H9 (cell line): ENCODE measurements around the gene CD4. TPM values are rescaled to one million over a fixed set of nuclear protein-coding genes. Genes with fewer than 3 reads are reported as not detected.
A peak's percentile ranks its signal among the peaks of the same experiment; 100 is the strongest.

Experiments used
- DNase-seq: peaks from one replicate; pipeline ENCODE4 v3.0.0-alpha.2; 2017
- H2AFZ ChIP-seq: one replicate; pipeline ENCODE4 v1.6.1; 2013; ENCODE audit warnings: mild to moderate bottlenecking, low read length, control low read depth, moderate library complexity
- H2AK5ac ChIP-seq: 2 replicates; pipeline ENCODE4 v1.6.1; 2013; ENCODE audit warnings: low read length, control low read depth, mixed read lengths; ENCODE audit not compliant: insufficient read length
- H2BK120ac ChIP-seq: one replicate; pipeline ENCODE4 v1.6.1; 2013; ENCODE audit warnings: low read depth, mild to moderate bottlenecking, low read length, control low read depth, inconsistent platforms; ENCODE audit not compliant: poor library complexity, severe bottlenecking
- H2BK12ac ChIP-seq: 2 replicates; pipeline ENCODE4 v1.6.1; 2013; ENCODE audit warnings: low read length, control low read depth, mixed read lengths, low read depth; ENCODE audit not compliant: insufficient read length
- H2BK15ac ChIP-seq: 2 replicates; pipeline ENCODE4 v1.6.1; 2013; ENCODE audit warnings: low read depth, low read length, control low read depth
- H2BK20ac ChIP-seq: one replicate; pipeline ENCODE4 v1.6.1; 2013; ENCODE audit warnings: low read depth, mild to moderate bottlenecking, low read length, control low read depth, inconsistent platforms; ENCODE audit not compliant: poor library complexity, severe bottlenecking
- H2BK5ac ChIP-seq: 2 replicates; pipeline ENCODE4 v1.6.1; 2013; ENCODE audit warnings: low read length, control low read depth, mixed read lengths; ENCODE audit not compliant: insufficient read length
- H3K14ac ChIP-seq: 2 replicates; pipeline ENCODE4 v1.6.1; 2013; ENCODE audit warnings: low read length, control low read depth; ENCODE audit not compliant: insufficient read depth
- H3K18ac ChIP-seq: 2 replicates; pipeline ENCODE4 v1.6.1; 2013; ENCODE audit warnings: low read depth, mild to moderate bottlenecking, mixed read lengths, low read length, control low read depth; ENCODE audit not compliant: insufficient read length
- H3K23ac ChIP-seq: 2 replicates; pipeline ENCODE4 v1.6.1; 2013; ENCODE audit warnings: low read length, control low read depth, mixed read lengths, low read depth; ENCODE audit not compliant: insufficient read length
- H3K23me2 ChIP-seq: 2 replicates; pipeline ENCODE4 v1.6.1; 2013; ENCODE audit warnings: low read depth, mild to moderate bottlenecking, mixed read lengths, low read length, control low read depth; ENCODE audit not compliant: insufficient read length, poor library complexity, severe bottlenecking
- H3K27ac ChIP-seq: 2 replicates; pipeline ENCODE4 v1.5.1; 2013; ENCODE audit warnings: low read length, control low read depth, mixed read lengths, low read depth; ENCODE audit not compliant: insufficient read length
- H3K27me3 ChIP-seq: 2 replicates; pipeline ENCODE4 v1.6.1; 2013; ENCODE audit warnings: low read length, control low read depth, inconsistent platforms; ENCODE audit not compliant: insufficient read depth
- H3K4ac ChIP-seq: 2 replicates; pipeline ENCODE4 v1.6.1; 2013; ENCODE audit warnings: low read depth, mild to moderate bottlenecking, control low read depth, inconsistent platforms, low read length, moderate library complexity
- H3K4me1 ChIP-seq: 2 replicates; pipeline ENCODE4 v1.6.1; 2013; ENCODE audit warnings: low read length, control low read depth, inconsistent platforms; ENCODE audit not compliant: insufficient read depth
- H3K4me2 ChIP-seq: 2 replicates; pipeline ENCODE4 v1.6.1; 2013; ENCODE audit warnings: low read length, control low read depth, mixed read lengths; ENCODE audit not compliant: insufficient read length, insufficient read depth
- H3K56ac ChIP-seq: 2 replicates; pipeline ENCODE4 v1.6.1; 2013; ENCODE audit warnings: low read depth, mild to moderate bottlenecking, mixed read lengths, low read length, control low read depth; ENCODE audit not compliant: insufficient read length
- H3K79me1 ChIP-seq: 2 replicates; pipeline ENCODE4 v1.6.1; 2013; ENCODE audit warnings: low read depth, mild to moderate bottlenecking, moderate library complexity, low read length, control low read depth, inconsistent platforms; ENCODE audit not compliant: insufficient read depth, poor library complexity, severe bottlenecking
- H3K79me2 ChIP-seq: 2 replicates; pipeline ENCODE4 v1.6.1; 2013; ENCODE audit warnings: low read length, control low read depth, inconsistent platforms; ENCODE audit not compliant: insufficient read depth
- H3K9ac ChIP-seq: 2 replicates; pipeline ENCODE4 v1.6.1; 2013; ENCODE audit warnings: low read length, control low read depth, mixed read lengths; ENCODE audit not compliant: insufficient read length; ENCODE audit errors: extremely low read depth
- H3K9me3 ChIP-seq: one replicate; pipeline ENCODE4 v1.6.1; 2013; ENCODE audit warnings: low read depth, low read length, inconsistent platforms; ENCODE audit not compliant: control insufficient read depth
- H3T11ph ChIP-seq: one replicate; pipeline ENCODE4 v1.6.1; 2013; ENCODE audit warnings: mild to moderate bottlenecking, low read length, control low read depth, inconsistent platforms
- H4K20me1 ChIP-seq: one replicate; pipeline ENCODE4 v1.6.1; 2013; ENCODE audit not compliant: control insufficient read depth, insufficient read length, insufficient read depth
- H4K5ac ChIP-seq: 2 replicates; pipeline ENCODE4 v1.6.1; 2013; ENCODE audit warnings: low read depth, mild to moderate bottlenecking, mixed read lengths, low read length, control low read depth; ENCODE audit not compliant: insufficient read length
- H4K8ac ChIP-seq: replicated peaks from 2 replicates; pipeline ENCODE4 v1.6.1; 2013; ENCODE audit warnings: low read length, control low read depth, mixed read lengths, low read depth; ENCODE audit not compliant: insufficient read length
- H4K91ac ChIP-seq: 2 replicates; pipeline ENCODE4 v1.6.1; 2013; ENCODE audit warnings: low read depth, mild to moderate bottlenecking, moderate library complexity, mixed read lengths, low read length, control low read depth; ENCODE audit not compliant: insufficient read length
- H3K27ac Mint-ChIP-seq, 3 experiments: 2 replicates in 2 of 3; 3 replicates in 1 of 3; pipeline ENCODE4 v1.8.0; 2020 to 2021; ENCODE audit warnings: mixed read lengths in 3 of 3, mild to moderate bottlenecking in 1 of 3, moderate library complexity in 1 of 3
- H3K27me3 Mint-ChIP-seq: 2 replicates; pipeline ENCODE4 v1.8.0; 2021; ENCODE audit warnings: low read depth, mild to moderate bottlenecking, moderate library complexity, mixed read lengths
- H3K36me3 Mint-ChIP-seq, 3 experiments: 2 replicates in 2 of 3; 3 replicates in 1 of 3; pipeline ENCODE4 v1.8.0; 2020 to 2021; ENCODE audit warnings: low read depth in 3 of 3, mixed read lengths in 3 of 3; ENCODE audit not compliant: insufficient read depth in 1 of 3
- H3K4me1 Mint-ChIP-seq, 2 experiments: 2 replicates each; pipeline ENCODE4 v1.8.0; 2020; ENCODE audit warnings: mixed read lengths in 2 of 2
- H3K4me3 Mint-ChIP-seq, 2 experiments: 2 replicates in 1 of 2; 3 replicates in 1 of 2; pipeline ENCODE4 v1.8.0; 2020 to 2021; ENCODE audit warnings: mild to moderate bottlenecking in 2 of 2, mixed read lengths in 2 of 2, moderate library complexity in 1 of 2
- H3K9me3 Mint-ChIP-seq, 2 experiments: 2 replicates in 1 of 2; 3 replicates in 1 of 2; pipeline ENCODE4 v1.8.0; 2020; ENCODE audit warnings: mild to moderate bottlenecking in 2 of 2, mixed read lengths in 2 of 2, moderate library complexity in 1 of 2
- WGBS: extraction: QIAGEN DNeasy Blood & Tissue Kit; methylation state at CpG from one replicate; pipeline ENCODE4 v1.1.7; 2013; ENCODE audit warnings: missing lambda C conversion rate, low lambda C conversion rate, mixed read lengths; ENCODE audit not compliant: insufficient read length; ENCODE audit errors: extremely low coverage; 5-methylcytosine and 5-hydroxymethylcytosine counted together
- total RNA-seq: library from RNA; stranded (reverse); gene quantifications from 2 replicates; pipeline ENCODE4 v1.2.1, GENCODE V29; 2021
- TF ChIP-seq, protein P1 (sequence below): fragments of 200-600 bp; sonication (generic); conservative IDR thresholded peaks from 3 replicates; pipeline ENCODE4 v1.8.0; 2021; ENCODE audit warnings: antibody characterized with exemption, mild to moderate bottlenecking

The CD4 gene
- total RNA-seq, 1 experiment from 2014 or later: 1.1 TPM

DNA sequence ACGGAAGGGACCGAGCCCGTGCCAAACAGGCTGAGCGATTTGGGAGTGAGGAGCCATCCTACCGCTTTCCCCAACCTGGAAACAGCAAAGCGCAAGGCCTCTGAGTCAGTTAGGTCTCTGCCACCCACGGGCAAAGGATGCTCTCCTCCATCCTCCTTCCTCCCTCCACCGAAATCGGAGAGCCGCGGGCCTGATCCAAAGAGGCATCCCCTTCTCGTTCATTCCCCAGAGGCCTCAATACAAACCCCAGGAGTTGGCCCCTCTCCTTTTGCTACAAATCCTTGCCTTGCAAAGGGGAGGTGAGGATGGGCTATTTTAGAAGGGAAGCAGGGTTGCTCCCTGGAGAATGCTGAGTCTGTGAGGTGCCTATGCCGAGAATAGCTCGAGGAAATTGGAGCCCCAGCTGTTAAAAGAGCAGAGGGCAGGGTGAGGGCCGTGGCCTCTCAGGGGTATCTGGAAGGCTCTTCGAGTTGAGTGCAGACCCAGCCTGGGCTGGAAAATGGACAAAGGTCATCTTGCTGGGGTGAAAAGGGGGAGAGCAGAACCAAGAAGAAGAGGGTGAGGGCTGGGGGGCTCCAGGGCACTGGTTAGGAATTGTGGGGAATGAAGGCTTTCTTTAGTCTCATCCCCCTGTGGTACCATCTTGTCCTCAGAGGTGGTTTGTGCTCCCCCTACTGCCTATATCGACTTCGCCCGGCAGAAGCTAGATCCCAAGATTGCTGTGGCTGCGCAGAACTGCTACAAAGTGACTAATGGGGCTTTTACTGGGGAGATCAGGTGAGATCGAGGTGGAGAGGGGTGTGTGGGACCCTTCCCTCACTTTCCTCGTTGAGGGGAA lies 79.1 kb downstream of the CD4 start:
- Histone ChIP-seq H3K14ac (peak overlapping the region; percentile 37; the same call in 1 of the 2 replicates), H2BK5ac (no peak overlapping the region), H3K79me1 (no peaks in the 10 kb centered on the region), H3K9me3 (no peaks in the 10 kb centered on the region), H3T11ph (no peak overlapping the region), H3K4me2 (peak overlapping the region; percentile 94), H2BK120ac (no peak overlapping the region), H4K20me1 (no peaks in the 10 kb centered on the region), H3K23me2 (peaks cover 16% of the 10 kb centered on the region), H3K4me1 (no peaks in the 10 kb centered on the region; the same call in 1 of the 2 replicates), H3K79me2 (peaks cover 5% of the 10 kb centered on the region; the same call in 1 of the 2 replicates), H2BK12ac (no peak overlapping the region), H2BK20ac (no peak overlapping the region), H2AK5ac (no peak overlapping the region), H2BK15ac (no peak overlapping the region), H4K91ac (no peak overlapping the region), H3K27ac (no peak overlapping the region), H3K56ac (no peak overlapping the region), H3K9ac (peak overlapping the region; percentile 60), H3K18ac (no peak overlapping the region), H2AFZ (no peak overlapping the region), H3K23ac (no peak overlapping the region), H4K8ac (no peak overlapping the region), H3K4ac (no peak overlapping the region), H4K5ac (no peak overlapping the region), H3K27me3 (no peaks in the 10 kb centered on the region)
- Mint-ChIP-seq H3K27ac (peak overlapping the region; percentile 85 to 96 (median 92); a peak in 6 of 7 replicates), H3K27me3 (no peaks in the 10 kb centered on the region; the same call in 1 of the 2 replicates), H3K36me3 (peaks cover 42 to 69% (median 57%) of the 10 kb centered on the region in 3 experiments), H3K4me1 (peaks cover 50 to 55% of the 10 kb centered on the region in 2 experiments), H3K4me3 (peak overlapping the region; percentile 91 to 95), H3K9me3 (no peaks in the 10 kb centered on the region; a peak in 1 of 5 replicates)
- TF ChIP-seq, protein P1, sequence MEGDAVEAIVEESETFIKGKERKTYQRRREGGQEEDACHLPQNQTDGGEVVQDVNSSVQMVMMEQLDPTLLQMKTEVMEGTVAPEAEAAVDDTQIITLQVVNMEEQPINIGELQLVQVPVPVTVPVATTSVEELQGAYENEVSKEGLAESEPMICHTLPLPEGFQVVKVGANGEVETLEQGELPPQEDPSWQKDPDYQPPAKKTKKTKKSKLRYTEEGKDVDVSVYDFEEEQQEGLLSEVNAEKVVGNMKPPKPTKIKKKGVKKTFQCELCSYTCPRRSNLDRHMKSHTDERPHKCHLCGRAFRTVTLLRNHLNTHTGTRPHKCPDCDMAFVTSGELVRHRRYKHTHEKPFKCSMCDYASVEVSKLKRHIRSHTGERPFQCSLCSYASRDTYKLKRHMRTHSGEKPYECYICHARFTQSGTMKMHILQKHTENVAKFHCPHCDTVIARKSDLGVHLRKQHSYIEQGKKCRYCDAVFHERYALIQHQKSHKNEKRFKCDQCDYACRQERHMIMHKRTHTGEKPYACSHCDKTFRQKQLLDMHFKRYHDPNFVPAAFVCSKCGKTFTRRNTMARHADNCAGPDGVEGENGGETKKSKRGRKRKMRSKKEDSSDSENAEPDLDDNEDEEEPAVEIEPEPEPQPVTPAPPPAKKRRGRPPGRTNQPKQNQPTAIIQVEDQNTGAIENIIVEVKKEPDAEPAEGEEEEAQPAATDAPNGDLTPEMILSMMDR: peak; percentile 15; the same call in 1 of the 3 replicates
- WGBS: no CpG with 5 or more reads among the region's 22 CpGs
- DNase-seq: no peak
